DND-41 (cell line): Measurements from ENCODE around the gene PCDHA2.

Experiments used
- ATAC-seq: fragments of 200-7000 bp; cut with Tn5 transposase; 3 replicates; pipeline ENCODE4 v1.9.1; 2021; ENCODE audit warnings: low read depth; ENCODE audit not compliant: insufficient read depth
- DNase-seq: peaks from one replicate; pipeline ENCODE4 v3.0.0-alpha.2; 2020
- H2AFZ ChIP-seq: 2 replicates; pipeline ENCODE4 v1.6.0; 2012; ENCODE audit warnings: low read depth, low read length
- H3K27ac ChIP-seq: 2 replicates; pipeline ENCODE4 v1.5.1; 2012; ENCODE audit warnings: low read length, inconsistent platforms
- H3K27me3 ChIP-seq: fragments of 200-600 bp; sonication (generic); 2 replicates; pipeline ENCODE4 v1.6.0; 2012; ENCODE audit warnings: low read length, mild to moderate bottlenecking, inconsistent platforms; ENCODE audit not compliant: insufficient read depth, poor library complexity
- H3K36me3 ChIP-seq: 2 replicates; pipeline ENCODE4 v1.5.1; 2012; ENCODE audit warnings: low read length, inconsistent platforms; ENCODE audit not compliant: insufficient read depth
- H3K4me1 ChIP-seq: 2 replicates; pipeline ENCODE4 v1.5.1; 2012; ENCODE audit warnings: mild to moderate bottlenecking, low read length; ENCODE audit not compliant: insufficient read depth
- H3K4me2 ChIP-seq: 2 replicates; pipeline ENCODE4 v1.6.0; 2012; ENCODE audit warnings: mild to moderate bottlenecking, moderate library complexity, low read length, inconsistent platforms; ENCODE audit not compliant: insufficient read depth
- H3K4me3 ChIP-seq, 2 experiments: fragments of 200-600 bp in 1 of 2; shearing (Covaris generic) in 1 of 2; 2 replicates each; pipeline ENCODE4 v1.5.1; 2012 to 2016; ENCODE audit warnings: inconsistent platforms in 2 of 2, low read length in 2 of 2, mild to moderate bottlenecking in 2 of 2, low read depth in 1 of 2, moderate library complexity in 1 of 2
- H3K79me2 ChIP-seq: 2 replicates; pipeline ENCODE4 v1.6.0; 2012; ENCODE audit warnings: low read length, inconsistent platforms; ENCODE audit not compliant: insufficient read depth
- H3K9ac ChIP-seq: 2 replicates; pipeline ENCODE4 v1.6.0; 2012; ENCODE audit warnings: low read depth, mild to moderate bottlenecking, inconsistent platforms, low read length, moderate library complexity
- H3K9me3 ChIP-seq: 2 replicates; pipeline ENCODE4 v1.5.1; 2012; ENCODE audit warnings: low read length, moderate library complexity, mild to moderate bottlenecking, inconsistent platforms; ENCODE audit not compliant: insufficient read depth, severe bottlenecking
- H4K20me1 ChIP-seq: 2 replicates; pipeline ENCODE4 v1.6.0; 2012; ENCODE audit warnings: low read length; ENCODE audit not compliant: insufficient read depth
- EZH2 ChIP-seq: IDR thresholded peaks from 3 replicates; pipeline ENCODE4 v1.6.1; 2012; ENCODE audit warnings: borderline replicate concordance, low read depth, mild to moderate bottlenecking, moderate library complexity, low read length, inconsistent platforms; ENCODE audit not compliant: severe bottlenecking
- TF ChIP-seq, protein P1 (sequence below): IDR thresholded peaks from 2 replicates; pipeline ENCODE4 v1.5.1; 2012; ENCODE audit warnings: borderline replicate concordance, low read length, moderate library complexity, mild to moderate bottlenecking; ENCODE audit not compliant: poor library complexity, severe bottlenecking; ENCODE audit errors: extremely low read depth

Gene PCDHA2

DNA sequence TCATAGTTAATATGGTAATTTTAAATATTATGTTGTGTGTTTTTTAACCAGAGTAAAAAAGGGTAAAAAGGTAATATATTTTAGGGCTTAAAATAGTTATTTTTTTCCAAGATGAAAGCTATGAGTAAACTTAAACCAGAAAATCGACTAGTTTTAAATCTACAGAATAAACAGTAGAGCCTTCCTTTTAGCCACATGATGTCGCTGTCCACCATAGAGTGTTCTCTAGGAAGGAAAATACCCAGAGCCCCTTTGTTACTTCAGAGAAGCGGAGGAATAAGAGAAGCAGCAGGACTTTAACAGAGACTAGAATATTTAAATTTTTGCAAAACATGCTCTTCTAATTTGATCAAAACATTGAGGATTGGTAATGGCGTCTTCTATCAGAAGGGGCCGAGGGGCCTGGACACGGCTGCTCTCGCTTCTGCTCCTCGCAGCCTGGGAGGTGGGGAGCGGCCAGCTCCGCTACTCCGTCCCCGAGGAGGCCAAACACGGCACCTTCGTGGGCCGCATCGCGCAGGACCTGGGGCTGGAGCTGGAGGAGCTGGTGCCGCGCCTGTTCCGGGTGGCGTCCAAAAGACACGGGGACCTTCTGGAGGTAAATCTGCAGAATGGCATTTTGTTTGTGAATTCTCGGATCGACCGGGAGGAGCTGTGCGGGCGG lies at the start of gene PCDHA2:
PCDHA2 (plus strand) TSS at position 258 of the 664 bp plus-strand sequence.
- no peak within 1 kb of the TSS for H3K4me2 ChIP-seq
- no peak for TF ChIP-seq EZH2
- TF ChIP-seq, protein P1, sequence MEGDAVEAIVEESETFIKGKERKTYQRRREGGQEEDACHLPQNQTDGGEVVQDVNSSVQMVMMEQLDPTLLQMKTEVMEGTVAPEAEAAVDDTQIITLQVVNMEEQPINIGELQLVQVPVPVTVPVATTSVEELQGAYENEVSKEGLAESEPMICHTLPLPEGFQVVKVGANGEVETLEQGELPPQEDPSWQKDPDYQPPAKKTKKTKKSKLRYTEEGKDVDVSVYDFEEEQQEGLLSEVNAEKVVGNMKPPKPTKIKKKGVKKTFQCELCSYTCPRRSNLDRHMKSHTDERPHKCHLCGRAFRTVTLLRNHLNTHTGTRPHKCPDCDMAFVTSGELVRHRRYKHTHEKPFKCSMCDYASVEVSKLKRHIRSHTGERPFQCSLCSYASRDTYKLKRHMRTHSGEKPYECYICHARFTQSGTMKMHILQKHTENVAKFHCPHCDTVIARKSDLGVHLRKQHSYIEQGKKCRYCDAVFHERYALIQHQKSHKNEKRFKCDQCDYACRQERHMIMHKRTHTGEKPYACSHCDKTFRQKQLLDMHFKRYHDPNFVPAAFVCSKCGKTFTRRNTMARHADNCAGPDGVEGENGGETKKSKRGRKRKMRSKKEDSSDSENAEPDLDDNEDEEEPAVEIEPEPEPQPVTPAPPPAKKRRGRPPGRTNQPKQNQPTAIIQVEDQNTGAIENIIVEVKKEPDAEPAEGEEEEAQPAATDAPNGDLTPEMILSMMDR: peak; percentile 30
- no peak within 1 kb of the TSS for H3K9ac ChIP-seq
- H3K27ac ChIP-seq: no peak within 1 kb of the TSS
- no peak within 1 kb of the TSS for H2AFZ ChIP-seq
- H3K4me1 ChIP-seq: no peaks in the 10 kb centered on the region
- no peak within 1 kb of the TSS for H3K4me3 ChIP-seq
- H3K36me3 ChIP-seq: no peaks in the 10 kb centered on the region
- no peaks in the 10 kb centered on the region for H3K79me2 ChIP-seq
- no peak for DNase-seq
- H3K27me3 ChIP-seq: peaks cover 3% of the 10 kb centered on the region
- no peaks in the 10 kb centered on the region for H3K9me3 ChIP-seq
- no peak for ATAC-seq
- no peaks in the 10 kb centered on the region for H4K20me1 ChIP-seq

GRCh38 chr5:140753561-140753960 lies 41.1 kb upstream of the PCDHA2 start:
- H4K20me1 ChIP-seq: no peaks in the 10 kb centered on the region
- H3K9me3 ChIP-seq: peaks cover 11% of the 10 kb centered on the region
- no peak overlapping the region for H2AFZ ChIP-seq
- H3K4me3 ChIP-seq: no peak overlapping the region
- H3K27me3 ChIP-seq: no peaks in the 10 kb centered on the region
- no peak overlapping the region for H3K27ac ChIP-seq
- H3K4me1 ChIP-seq: no peaks in the 10 kb centered on the region
- no peaks in the 10 kb centered on the region for H3K79me2 ChIP-seq
- no peaks in the 10 kb centered on the region for H3K36me3 ChIP-seq
- DNase-seq (no peak), ATAC-seq (no peak)
- no peak overlapping the region for H3K9ac ChIP-seq
- TF ChIP-seq EZH2: no peak
- TF ChIP-seq, protein P1: no peak
- H3K4me2 ChIP-seq: no peak overlapping the region

DNA sequence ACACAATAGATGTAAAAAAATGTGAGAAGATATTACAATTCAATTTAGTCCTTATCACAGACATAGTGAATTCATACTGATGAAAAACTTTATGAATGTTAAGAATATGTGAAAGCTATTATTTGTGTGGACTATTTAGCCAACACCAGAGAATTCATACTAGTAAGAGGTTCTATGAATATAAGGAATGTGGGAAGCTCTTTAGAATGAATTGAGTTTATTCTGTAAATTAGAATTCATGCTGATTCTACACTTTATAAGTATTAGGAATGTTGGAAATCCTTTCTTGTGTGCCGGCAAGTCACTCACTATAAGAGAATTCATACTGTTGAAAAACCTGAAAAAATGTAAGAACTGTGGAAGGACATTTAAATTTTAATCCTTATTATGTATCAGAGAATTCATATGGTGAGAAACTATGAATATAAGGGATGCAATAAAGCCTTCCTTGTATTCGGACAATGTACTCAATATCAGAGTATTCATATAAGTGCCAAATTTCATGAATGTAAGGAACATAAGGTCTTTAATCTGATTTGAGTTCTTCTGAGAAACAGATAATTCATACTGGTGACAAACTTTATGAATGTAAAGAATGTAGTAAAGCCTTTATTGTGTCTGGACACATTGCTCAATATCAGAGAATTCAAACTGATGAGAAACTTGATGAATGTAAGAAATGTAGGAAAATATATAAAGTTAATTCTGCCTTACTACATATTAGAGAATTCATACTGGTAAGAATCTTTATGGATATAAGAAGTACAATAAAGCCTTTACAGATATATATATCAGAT lies 30.3 kb upstream of the PCDHA2 start:
- no peak overlapping the region for H3K4me2 ChIP-seq
- ATAC-seq: no peak
- no peaks in the 10 kb centered on the region for H3K27me3 ChIP-seq
- DNase-seq: no peak
- H3K4me1 ChIP-seq: no peaks in the 10 kb centered on the region
- H3K9me3 ChIP-seq: peaks cover 58% of the 10 kb centered on the region
- no peak overlapping the region for H3K4me3 ChIP-seq
- TF ChIP-seq, protein P1: no peak
- no peak for TF ChIP-seq EZH2
- H2AFZ ChIP-seq: no peak overlapping the region
- H3K9ac ChIP-seq: no peak overlapping the region
- no peak overlapping the region for H3K27ac ChIP-seq
- H3K36me3 ChIP-seq: no peaks in the 10 kb centered on the region
- H4K20me1 ChIP-seq: no peaks in the 10 kb centered on the region
- H3K79me2 ChIP-seq: no peaks in the 10 kb centered on the region
